Breast epithelium (tissue), 4 donors: ENCODE measurements around the gene LDLRAD3. TPM values are rescaled to one million over a fixed set of nuclear protein-coding genes. Genes with fewer than 3 reads are reported as not detected.

ENCODE experiments used
- DNase-seq, 2 donors: peaks; one replicate each; pipeline ENCODE4 v3.0.0-alpha.2; 2019; ENCODE audit warnings: low spot score in 2 of 2
- H3K27ac ChIP-seq, 2 donors: fragments of 200-600 bp; sonication (generic) in 1 of 2; one replicate each; pipeline ENCODE4 v1.5.1; 2016 to 2019; ENCODE audit warnings: mild to moderate bottlenecking in 1 of 2
- H3K27me3 ChIP-seq, 2 donors: fragments of 200-600 bp; sonication (generic) in 1 of 2; one replicate each; pipeline versions ENCODE4 v1.5.1 to v1.6.0; 2017 to 2019; ENCODE audit warnings: control low read depth in 1 of 2, mild to moderate bottlenecking in 1 of 2
- H3K36me3 ChIP-seq: fragments of 200-600 bp; one replicate; pipeline ENCODE4 v1.5.1; 2019
- H3K4me1 ChIP-seq, 2 donors: fragments of 200-600 bp; sonication (generic); one replicate each; pipeline ENCODE4 v1.5.1; 2016 to 2019; ENCODE audit warnings: control low read depth in 1 of 2
- H3K4me3 ChIP-seq, 3 donors: fragments of 200-600 bp; sonication (generic); 1 replicate in 2 of 3; 2 replicates in 1 of 3; pipeline ENCODE4 v1.5.1; 2016 to 2019; ENCODE audit warnings: mild to moderate bottlenecking in 3 of 3, moderate library complexity in 2 of 3
- H3K9me3 ChIP-seq, 2 donors: fragments of 200-600 bp; sonication (generic) in 1 of 2; one replicate each; pipeline ENCODE4 v1.5.1; 2016 to 2019; ENCODE audit warnings: control low read depth in 1 of 2
- CTCF ChIP-seq, 3 donors: fragments of 450-650 bp; IDR thresholded peaks; one replicate each; pipeline ENCODE4 v1.5.1; 2016 to 2017; ENCODE audit warnings: antibody characterized with exemption in 3 of 3, mild to moderate bottlenecking in 3 of 3, moderate library complexity in 3 of 3
- POLR2A ChIP-seq: fragments of 450-650 bp; IDR thresholded peaks from one replicate; pipeline ENCODE4 v1.6.1; 2016; ENCODE audit warnings: antibody characterized with exemption, mild to moderate bottlenecking, moderate library complexity
- POLR2AphosphoS5 ChIP-seq, 3 donors: sonication (generic); formaldehyde crosslinking; IDR thresholded peaks; one replicate each; pipeline ENCODE4 v1.6.1; 2017; ENCODE audit warnings: antibody characterized with exemption in 3 of 3
- intact Hi-C: fragments of 100-400 bp; cut with DNase I; formaldehyde crosslinking; loops from one replicate; pipeline ENCODE4 v1.15.1; 2023; ENCODE audit warnings: low total_unique reads
- total RNA-seq, 3 donors: library from RNA; depleted of rRNA; stranded (reverse); fragments of >200 nt; gene quantifications; one replicate each; pipeline ENCODE4 v1.1.0, GENCODE V29; 2016

The LDLRAD3 gene
- total RNA-seq, 3 donors from 2014 or later, result 20.3 to 45.4 (median 40.6) TPM

GRCh38 chr11:36079878-36080675 is 136.2 kb downstream of the LDLRAD3 start:
- intact Hi-C loops, result no loop called here
- Histone ChIP-seq H3K27me3 (no peaks in the 10 kb centered on the region), H3K4me1 (no peaks in the 10 kb centered on the region), H3K4me3 (no peak overlapping the region), H3K36me3 (no peaks in the 10 kb centered on the region), H3K27ac (no peak overlapping the region), H3K9me3 (peaks cover 0 to 7% of the 10 kb centered on the region in 2 donors)
- TF ChIP-seq POLR2AphosphoS5 (IDR thresholded peaks at IDR 0.05), result no peak
- no peak for TF ChIP-seq POLR2A
- TF ChIP-seq CTCF (IDR thresholded peaks at IDR 0.05), result no peak
- DNase-seq, result no peak

- no peak for TF ChIP-seq POLR2A
- no peak for TF ChIP-seq POLR2AphosphoS5 (IDR thresholded peaks at IDR 0.05)
- no peak for TF ChIP-seq CTCF (IDR thresholded peaks at IDR 0.05)
- H3K4me1 ChIP-seq, result no peaks in the 10 kb centered on the region
- no peak overlapping the region for H3K4me3 ChIP-seq
- no peaks in the 10 kb centered on the region for H3K36me3 ChIP-seq
- H3K9me3 ChIP-seq, result no peaks in the 10 kb centered on the region
- no peak for DNase-seq
- H3K27ac ChIP-seq, result no peak overlapping the region
- H3K27me3 ChIP-seq, result no peaks in the 10 kb centered on the region
- intact Hi-C loops, result no loop called here
Measured at GRCh38 chr11:36081274-36081945, 137.5 kb downstream of the LDLRAD3 start.

GRCh38 chr11:36086366-36086765 is 142.5 kb downstream of the LDLRAD3 start:
- H3K36me3 ChIP-seq, result no peaks in the 10 kb centered on the region
- H3K9me3 ChIP-seq, result no peaks in the 10 kb centered on the region
- no peak overlapping the region for H3K27ac ChIP-seq
- no peaks in the 10 kb centered on the region for H3K27me3 ChIP-seq
- TF ChIP-seq POLR2A, result no peak
- no peak for TF ChIP-seq POLR2AphosphoS5 (IDR thresholded peaks at IDR 0.05)
- TF ChIP-seq CTCF (IDR thresholded peaks at IDR 0.05), result no peak
- DNase-seq, result no peak
- no peak overlapping the region for H3K4me3 ChIP-seq
- H3K4me1 ChIP-seq, result no peaks in the 10 kb centered on the region
- intact Hi-C loops, result no loop called here

- Histone ChIP-seq H3K27ac (no peak overlapping the region), H3K4me3 (no peak overlapping the region), H3K9me3 (peaks cover 0 to 1% of the 10 kb centered on the region in 2 donors), H3K36me3 (no peaks in the 10 kb centered on the region), H3K4me1 (no peaks in the 10 kb centered on the region), H3K27me3 (no peaks in the 10 kb centered on the region)
- intact Hi-C loops, result no loop called here
- DNase-seq, result no peak
- TF ChIP-seq CTCF (IDR thresholded peaks at IDR 0.05) (no peak), POLR2AphosphoS5 (IDR thresholded peaks at IDR 0.05) (no peak), POLR2A (no peak)
Measured at GRCh38 chr11:36088266-36088972, 144.6 kb downstream of the LDLRAD3 start.
